Measurements from ENCODE around the gene TTLL5. TPM values are rescaled to one million over a fixed set of nuclear protein-coding genes. Genes with fewer than 3 reads are reported as not detected.

TTLL5 gene
- total and polyA plus RNA-seq, 10 of the 15 experiments (the other 5 are each of a cell fraction or from before 2014, with no cell fraction given): 3.2 to 25.9 (median 13.8) TPM

DNA sequence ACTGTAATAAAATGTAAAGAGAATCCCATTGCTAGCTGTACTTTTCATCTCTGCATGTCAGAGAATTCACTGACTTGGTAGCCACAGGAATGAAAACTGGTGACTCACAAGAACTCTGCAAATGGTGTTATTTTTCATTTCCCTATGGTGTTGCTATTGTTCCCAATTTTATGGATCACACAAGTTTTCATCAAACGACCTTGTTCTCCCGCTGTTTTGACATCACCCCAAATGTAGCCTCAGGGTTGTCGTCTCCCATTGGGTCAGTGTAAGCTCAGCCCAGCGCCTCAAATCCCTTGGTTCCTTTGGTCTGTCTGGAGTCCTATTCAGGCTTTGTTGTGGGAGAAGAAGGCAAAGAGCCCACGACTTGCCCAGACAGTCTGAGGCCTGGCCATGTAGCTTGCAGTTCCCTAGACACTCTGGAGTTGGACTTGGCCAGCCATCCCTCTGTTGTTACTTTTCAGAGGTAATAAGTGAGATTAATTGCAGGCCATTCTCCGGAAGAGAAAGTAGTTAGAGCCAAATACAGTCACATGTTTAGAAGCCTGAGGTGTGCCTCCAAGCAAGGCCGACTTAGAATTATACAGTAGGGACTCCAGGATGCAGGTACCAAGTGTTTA is 161.6 kb downstream of the TTLL5 start:
- CTCF ChIA-PET: interaction anchor here (0.6 to 1.8 kb wide), 2 partner anchors 84 to 111 kb away, joined by 3 to 7 read pairs; no protein-coding TSS in a partner anchor
- intact Hi-C loops (cut with micrococcal nuclease; ENCODE audit: unreplicated experiment): no loop called here

More for the DNA sequence above, 161.6 kb downstream of the TTLL5 start:
- FAIRE-seq (no peak), DNase-seq (ENCODE audit: low read depth, low spot score) (no peak), ATAC-seq (no peak)
- ChIA-PET RAD21 (ENCODE audit: unreplicated experiment) (no interaction called here), SMC1A (ENCODE audit: uncharacterized antibody, unreplicated experiment) (interaction anchor here (0.7 to 1.4 kb wide), 5 partner anchors 9 to 113 kb away, joined by 3 read pairs; no protein-coding TSS in a partner anchor), POLR2A (no interaction called here)
- Histone ChIP-seq H3K4me2 (ENCODE audit: control insufficient read depth, insufficient read depth) (no peak overlapping the region), H3K4me3 (no peak overlapping the region), H2AFZ (ENCODE audit: control insufficient read depth, low read depth, low read length) (no peak overlapping the region), H3K36me3 (ENCODE audit: control insufficient read depth in 2 of 2, insufficient read depth in 2 of 2, low read length in 1 of 2) (peaks cover 0 to 6% of the 10 kb centered on the region in 2 experiments; a peak in 1 of 4 replicates), H3K9ac (ENCODE audit: control insufficient read depth, insufficient read depth, low read length) (no peak overlapping the region), H3K4me1 (ENCODE audit: control insufficient read depth, insufficient read depth, low read length) (peaks cover 24% of the 10 kb centered on the region), H3K27ac (ENCODE audit: control insufficient read depth, insufficient read depth) (no peak overlapping the region), H3K9me3 (replicated peaks; ENCODE audit: control insufficient read depth, insufficient read depth, low read length) (no peaks in the 10 kb centered on the region), H3K79me2 (ENCODE audit: control insufficient read depth, insufficient read depth, low read length) (no peaks in the 10 kb centered on the region), H4K20me1 (ENCODE audit: control insufficient read depth, insufficient read depth) (no peaks in the 10 kb centered on the region), H3K27me3 (replicated peaks in 1 of 2; ENCODE audit: control insufficient read depth in 2 of 2, insufficient read depth in 2 of 2, low read length in 1 of 2) (no peaks in the 10 kb centered on the region)
- BruUV-seq (replicated peaks): no TSS peak
- in situ Hi-C loops (cut with MboI): no loop called here
- WGBS (ENCODE audit: insufficient coverage, insufficient replicate concordance, low lambda C conversion rate, missing lambda C conversion rate): 97% methylated on average over 7 of the region's 7 CpGs
- TF ChIP-seq EED (IDR thresholded peaks at IDR 0.05; ENCODE audit: low read depth): no peak
- TF ChIP-seq, protein P1, sequence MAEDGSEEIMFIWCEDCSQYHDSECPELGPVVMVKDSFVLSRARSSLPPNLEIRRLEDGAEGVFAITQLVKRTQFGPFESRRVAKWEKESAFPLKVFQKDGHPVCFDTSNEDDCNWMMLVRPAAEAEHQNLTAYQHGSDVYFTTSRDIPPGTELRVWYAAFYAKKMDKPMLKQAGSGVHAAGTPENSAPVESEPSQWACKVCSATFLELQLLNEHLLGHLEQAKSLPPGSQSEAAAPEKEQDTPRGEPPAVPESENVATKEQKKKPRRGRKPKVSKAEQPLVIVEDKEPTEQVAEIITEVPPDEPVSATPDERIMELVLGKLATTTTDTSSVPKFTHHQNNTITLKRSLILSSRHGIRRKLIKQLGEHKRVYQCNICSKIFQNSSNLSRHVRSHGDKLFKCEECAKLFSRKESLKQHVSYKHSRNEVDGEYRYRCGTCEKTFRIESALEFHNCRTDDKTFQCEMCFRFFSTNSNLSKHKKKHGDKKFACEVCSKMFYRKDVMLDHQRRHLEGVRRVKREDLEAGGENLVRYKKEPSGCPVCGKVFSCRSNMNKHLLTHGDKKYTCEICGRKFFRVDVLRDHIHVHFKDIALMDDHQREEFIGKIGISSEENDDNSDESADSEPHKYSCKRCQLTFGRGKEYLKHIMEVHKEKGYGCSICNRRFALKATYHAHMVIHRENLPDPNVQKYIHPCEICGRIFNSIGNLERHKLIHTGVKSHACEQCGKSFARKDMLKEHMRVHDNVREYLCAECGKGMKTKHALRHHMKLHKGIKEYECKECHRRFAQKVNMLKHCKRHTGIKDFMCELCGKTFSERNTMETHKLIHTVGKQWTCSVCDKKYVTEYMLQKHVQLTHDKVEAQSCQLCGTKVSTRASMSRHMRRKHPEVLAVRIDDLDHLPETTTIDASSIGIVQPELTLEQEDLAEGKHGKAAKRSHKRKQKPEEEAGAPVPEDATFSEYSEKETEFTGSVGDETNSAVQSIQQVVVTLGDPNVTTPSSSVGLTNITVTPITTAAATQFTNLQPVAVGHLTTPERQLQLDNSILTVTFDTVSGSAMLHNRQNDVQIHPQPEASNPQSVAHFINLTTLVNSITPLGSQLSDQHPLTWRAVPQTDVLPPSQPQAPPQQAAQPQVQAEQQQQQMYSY (CRISPR knock-in tag; IDR thresholded peaks at IDR 0.05): no peak
- TF ChIP-seq SUZ12 (IDR thresholded peaks at IDR 0.05; ENCODE audit: unreplicated experiment): no peak
- TF ChIP-seq RBBP5 (conservative IDR thresholded peaks at IDR 0.05): no peak
- TF ChIP-seq DPF2 (IDR thresholded peaks at IDR 0.05): no peak
- TF ChIP-seq MYC (IDR thresholded peaks at IDR 0.05; ENCODE audit: insufficient read depth, insufficient read length, insufficient replicate concordance, low read length, severe bottlenecking): no peak
- no peak for TF ChIP-seq TCF12 (IDR thresholded peaks at IDR 0.05; ENCODE audit: low read depth, low read length)
- TF ChIP-seq, protein P2, sequence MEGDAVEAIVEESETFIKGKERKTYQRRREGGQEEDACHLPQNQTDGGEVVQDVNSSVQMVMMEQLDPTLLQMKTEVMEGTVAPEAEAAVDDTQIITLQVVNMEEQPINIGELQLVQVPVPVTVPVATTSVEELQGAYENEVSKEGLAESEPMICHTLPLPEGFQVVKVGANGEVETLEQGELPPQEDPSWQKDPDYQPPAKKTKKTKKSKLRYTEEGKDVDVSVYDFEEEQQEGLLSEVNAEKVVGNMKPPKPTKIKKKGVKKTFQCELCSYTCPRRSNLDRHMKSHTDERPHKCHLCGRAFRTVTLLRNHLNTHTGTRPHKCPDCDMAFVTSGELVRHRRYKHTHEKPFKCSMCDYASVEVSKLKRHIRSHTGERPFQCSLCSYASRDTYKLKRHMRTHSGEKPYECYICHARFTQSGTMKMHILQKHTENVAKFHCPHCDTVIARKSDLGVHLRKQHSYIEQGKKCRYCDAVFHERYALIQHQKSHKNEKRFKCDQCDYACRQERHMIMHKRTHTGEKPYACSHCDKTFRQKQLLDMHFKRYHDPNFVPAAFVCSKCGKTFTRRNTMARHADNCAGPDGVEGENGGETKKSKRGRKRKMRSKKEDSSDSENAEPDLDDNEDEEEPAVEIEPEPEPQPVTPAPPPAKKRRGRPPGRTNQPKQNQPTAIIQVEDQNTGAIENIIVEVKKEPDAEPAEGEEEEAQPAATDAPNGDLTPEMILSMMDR (IDR thresholded peaks at IDR 0.05 in 2 of 3, conservative IDR thresholded peaks at IDR 0.05 in 1 of 3; ENCODE audit: control insufficient read depth in 2 of 3, extremely low read depth in 1 of 3, insufficient read depth in 1 of 3, low read depth in 3 of 3, low read length in 3 of 3): no peak
- TF ChIP-seq EGR1 (IDR thresholded peaks at IDR 0.05; ENCODE audit: borderline replicate concordance in 1 of 2, low read depth in 2 of 2, low read length in 2 of 2): no peak
- TF ChIP-seq SMARCA5 (IDR thresholded peaks at IDR 0.05): no peak
- no peak for TF ChIP-seq STAT3 (IDR thresholded peaks at IDR 0.05; ENCODE audit: low read depth, low read length)
